ENCODE results near the gene FAM193B.
A peak's percentile ranks its signal among the peaks of the same experiment; 100 is the strongest.

DNA sequence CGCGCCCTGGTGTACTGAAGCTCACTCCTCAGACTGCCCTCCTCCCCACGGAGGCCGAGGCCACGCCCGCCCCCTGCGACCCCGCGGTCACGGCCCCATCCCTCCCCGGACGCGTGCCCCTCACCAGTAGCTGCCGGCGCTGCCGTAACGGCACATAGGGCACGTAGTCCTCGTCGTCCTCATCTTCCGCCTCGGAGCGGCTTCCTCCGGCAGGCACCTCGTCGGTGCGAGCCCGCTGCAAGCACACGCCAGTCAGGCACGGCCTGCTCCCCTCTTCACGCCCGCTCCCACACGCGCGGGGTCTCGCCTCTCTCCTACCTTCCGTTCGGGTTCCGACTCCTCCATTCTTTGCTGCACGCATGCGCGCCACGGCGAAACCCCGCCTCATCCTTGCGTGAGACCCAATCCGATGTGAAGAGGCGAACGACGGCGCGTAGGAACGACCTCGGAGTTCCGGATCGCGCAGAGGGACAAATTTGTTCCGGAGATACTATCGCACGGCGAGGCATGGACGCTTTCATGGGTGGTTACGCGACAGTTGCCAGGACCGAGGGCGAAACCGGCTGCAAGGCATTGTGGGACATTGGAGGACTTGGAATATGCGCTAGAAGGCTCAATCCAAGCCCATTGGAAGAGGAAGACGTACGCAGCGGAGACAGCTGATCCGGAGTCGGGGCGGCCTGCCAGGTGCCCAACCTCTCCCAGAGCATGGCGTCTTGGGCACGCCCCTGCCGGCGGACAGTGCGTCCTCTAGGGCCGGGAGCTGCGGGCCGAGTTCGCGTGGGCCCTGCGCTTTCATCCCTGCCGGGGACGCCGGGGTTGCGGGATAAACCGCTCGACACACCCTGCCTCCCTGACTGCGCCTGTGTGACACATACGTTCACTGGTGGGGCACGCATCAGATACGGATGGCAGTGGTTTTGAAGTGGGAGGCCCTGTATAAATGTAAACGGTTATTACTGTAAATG is 37.5 kb downstream of the FAM193B start, which contains the start of gene DDX41:
- TF ChIP-seq TCF7 (IDR thresholded peaks at IDR 0.05; ENCODE audit: borderline replicate concordance) (no peak; the same call in 1 of the 2 replicates), HIVEP1 (CRISPR knock-in tag; IDR thresholded peaks at IDR 0.05) (no peak), EP300 (IDR thresholded peaks at IDR 0.05; ENCODE audit: low read length) (peak; percentile 67), TRIM24 (IDR thresholded peaks at IDR 0.05) (peak in 1 of 2 experiments; percentile 68; a peak in 2 of 4 replicates), EZH2 (IDR thresholded peaks at IDR 0.05; ENCODE audit: borderline replicate concordance, low read depth, low read length) (no peak), GATAD2B (IDR thresholded peaks at IDR 0.05; ENCODE audit: borderline replicate concordance) (no peak), NBN (IDR thresholded peaks at IDR 0.05; ENCODE audit: low read depth) (peak; percentile 88; the same call in 1 of the 2 replicates), TRIM28 (IDR thresholded peaks at IDR 0.05) (no peak)
- TF ChIP-seq, protein P1, sequence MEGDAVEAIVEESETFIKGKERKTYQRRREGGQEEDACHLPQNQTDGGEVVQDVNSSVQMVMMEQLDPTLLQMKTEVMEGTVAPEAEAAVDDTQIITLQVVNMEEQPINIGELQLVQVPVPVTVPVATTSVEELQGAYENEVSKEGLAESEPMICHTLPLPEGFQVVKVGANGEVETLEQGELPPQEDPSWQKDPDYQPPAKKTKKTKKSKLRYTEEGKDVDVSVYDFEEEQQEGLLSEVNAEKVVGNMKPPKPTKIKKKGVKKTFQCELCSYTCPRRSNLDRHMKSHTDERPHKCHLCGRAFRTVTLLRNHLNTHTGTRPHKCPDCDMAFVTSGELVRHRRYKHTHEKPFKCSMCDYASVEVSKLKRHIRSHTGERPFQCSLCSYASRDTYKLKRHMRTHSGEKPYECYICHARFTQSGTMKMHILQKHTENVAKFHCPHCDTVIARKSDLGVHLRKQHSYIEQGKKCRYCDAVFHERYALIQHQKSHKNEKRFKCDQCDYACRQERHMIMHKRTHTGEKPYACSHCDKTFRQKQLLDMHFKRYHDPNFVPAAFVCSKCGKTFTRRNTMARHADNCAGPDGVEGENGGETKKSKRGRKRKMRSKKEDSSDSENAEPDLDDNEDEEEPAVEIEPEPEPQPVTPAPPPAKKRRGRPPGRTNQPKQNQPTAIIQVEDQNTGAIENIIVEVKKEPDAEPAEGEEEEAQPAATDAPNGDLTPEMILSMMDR (IDR thresholded peaks at IDR 0.05 in 2 of 3, conservative IDR thresholded peaks at IDR 0.05 in 1 of 3; ENCODE audit: insufficient read depth in 2 of 3, low read depth in 1 of 3, low read length in 3 of 3) = no peak
- TF ChIP-seq, protein P2, sequence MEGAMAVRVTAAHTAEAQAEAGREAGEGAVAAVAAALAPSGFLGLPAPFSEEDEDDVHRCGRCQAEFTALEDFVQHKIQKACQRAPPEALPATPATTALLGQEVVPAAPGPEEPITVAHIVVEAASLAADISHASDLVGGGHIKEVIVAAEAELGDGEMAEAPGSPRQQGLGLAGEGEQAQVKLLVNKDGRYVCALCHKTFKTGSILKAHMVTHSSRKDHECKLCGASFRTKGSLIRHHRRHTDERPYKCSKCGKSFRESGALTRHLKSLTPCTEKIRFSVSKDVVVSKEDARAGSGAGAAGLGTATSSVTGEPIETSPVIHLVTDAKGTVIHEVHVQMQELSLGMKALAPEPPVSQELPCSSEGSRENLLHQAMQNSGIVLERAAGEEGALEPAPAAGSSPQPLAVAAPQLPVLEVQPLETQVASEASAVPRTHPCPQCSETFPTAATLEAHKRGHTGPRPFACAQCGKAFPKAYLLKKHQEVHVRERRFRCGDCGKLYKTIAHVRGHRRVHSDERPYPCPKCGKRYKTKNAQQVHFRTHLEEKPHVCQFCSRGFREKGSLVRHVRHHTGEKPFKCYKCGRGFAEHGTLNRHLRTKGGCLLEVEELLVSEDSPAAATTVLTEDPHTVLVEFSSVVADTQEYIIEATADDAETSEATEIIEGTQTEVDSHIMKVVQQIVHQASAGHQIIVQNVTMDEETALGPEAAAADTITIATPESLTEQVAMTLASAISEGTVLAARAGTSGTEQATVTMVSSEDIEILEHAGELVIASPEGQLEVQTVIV (CRISPR knock-in tag; IDR thresholded peaks at IDR 0.05; ENCODE audit: borderline replicate concordance) = no peak

Measured in K562 (cell line).